Mucosa of descending colon (tissue), 3 donors: ENCODE data around the gene NARS2. TPM values are rescaled to one million over a fixed set of nuclear protein-coding genes. Genes with fewer than 3 reads are reported as not detected.

ENCODE experiments used
- ATAC-seq: fragments of 200-7000 bp; cut with Tn5 transposase; one replicate; pipeline ENCODE4 v1.9.1; 2020; ENCODE audit warnings: mild to moderate bottlenecking, moderate library complexity
- DNase-seq, 3 donors: peaks; one replicate each; pipeline ENCODE4 v3.0.0-alpha.2; 2020
- H3K36me3 ChIP-seq: fragments of 200-600 bp; one replicate; pipeline ENCODE4 v1.8.0; 2021; ENCODE audit warnings: low read depth, mild to moderate bottlenecking
- H3K4me1 ChIP-seq: fragments of 200-600 bp; one replicate; pipeline ENCODE4 v1.8.0; 2021; ENCODE audit warnings: low read depth, mild to moderate bottlenecking
- H3K4me3 ChIP-seq: fragments of 200-600 bp; one replicate; pipeline ENCODE4 v1.8.0; 2021; ENCODE audit warnings: mild to moderate bottlenecking
- H3K9me3 ChIP-seq: fragments of 200-600 bp; one replicate; pipeline ENCODE4 v1.8.0; 2021; ENCODE audit warnings: mild to moderate bottlenecking
- CTCF ChIP-seq: fragments of 200-600 bp; IDR thresholded peaks from one replicate; pipeline ENCODE4 v1.8.0; 2022; ENCODE audit warnings: antibody characterized with exemption, mild to moderate bottlenecking
- intact Hi-C, 2 donors: fragments of 100-400 bp; cut with DNase I in 1 of 2; cut with micrococcal nuclease in 1 of 2; formaldehyde crosslinking; loops; one replicate each; pipeline versions ENCODE4 v1.11.0 to v1.11.1; 2022; cut with DNase I, micrococcal nuclease
- total RNA-seq, 3 donors: library from RNA; stranded (reverse); fragmentation: NEBNext Ultra II Directional in 2 of 3; extraction: Animal tissue kit (Norgen Biotek cat#: 25700) in 2 of 3; gene quantifications; one replicate each; pipeline versions ENCODE4 v1.2.1 to v1.2.4, GENCODE V29; 2021 to 2023
- donor health status: DM: no; HTN: no; CAD: no; lungs with moderate emphysema.
- donor health status: DM: no; HTN: no; CAD: no.
- donor health status: DM: no; HTN: yes; CAD: no.

NARS2 gene
- total RNA-seq, 3 donors from 2014 or later = 13.1 to 14.0 (median 13.2) TPM

DNA sequence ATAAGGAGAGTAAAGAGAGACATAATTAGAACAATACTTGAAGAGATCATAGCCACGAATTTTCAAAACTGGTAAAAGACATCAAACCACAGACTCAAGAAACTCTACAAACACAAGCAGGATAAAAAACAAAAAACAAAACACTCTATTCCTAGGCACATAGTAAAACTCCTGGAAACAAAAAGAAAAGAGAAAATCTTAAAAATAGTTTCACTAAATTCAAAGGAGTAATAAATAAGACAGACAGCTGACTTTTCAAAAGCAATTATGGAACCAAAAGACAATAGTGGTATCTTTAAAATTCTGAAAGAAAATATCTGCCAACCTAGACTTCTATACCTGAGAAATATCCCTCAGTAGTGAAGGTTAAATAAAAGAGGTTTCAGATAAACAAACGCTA, 9.2 kb upstream of the NARS2 start:
- H3K36me3 ChIP-seq = no peaks in the 10 kb centered on the region
- intact Hi-C loops = no loop called here
- H3K4me3 ChIP-seq = no peak overlapping the region
- DNase-seq (no peak), ATAC-seq (no peak)
- H3K4me1 ChIP-seq = no peaks in the 10 kb centered on the region
- no peak for TF ChIP-seq CTCF
- H3K9me3 ChIP-seq = peaks cover 24% of the 10 kb centered on the region

DNA sequence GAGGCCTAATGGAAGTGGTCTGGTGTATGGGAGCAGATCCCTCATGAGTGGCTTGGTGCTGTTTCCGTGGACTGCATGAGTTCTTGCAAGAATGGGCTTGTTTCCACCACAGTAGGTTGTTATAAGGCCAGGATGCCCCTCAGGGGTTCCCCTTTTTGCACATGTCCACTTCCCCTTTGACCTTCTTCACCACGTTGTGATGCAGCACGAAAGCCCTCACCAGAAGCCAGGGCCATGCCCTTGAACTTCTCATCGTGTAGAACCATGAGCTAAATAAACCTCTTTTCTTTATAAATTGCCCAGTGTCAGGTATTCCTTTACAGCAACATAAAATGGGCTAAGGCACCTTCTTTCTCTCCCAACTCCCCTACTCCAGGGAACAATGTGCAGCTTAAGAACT, 2.8 kb upstream of the NARS2 start:
- Histone ChIP-seq H3K4me3 (no peak overlapping the region), H3K9me3 (peaks cover 4% of the 10 kb centered on the region), H3K36me3 (no peaks in the 10 kb centered on the region), H3K4me1 (peaks cover 15% of the 10 kb centered on the region)
- intact Hi-C loops = no loop called here
- no peak for TF ChIP-seq CTCF
- ATAC-seq (no peak), DNase-seq (no peak)

- peaks cover 15% of the 10 kb centered on the region for H3K4me1 ChIP-seq
- no peak overlapping the region for H3K4me3 ChIP-seq
- ATAC-seq (no peak), DNase-seq (no peak)
- intact Hi-C loops = no loop called here
- H3K36me3 ChIP-seq = no peaks in the 10 kb centered on the region
- TF ChIP-seq CTCF = no peak
- no peaks in the 10 kb centered on the region for H3K9me3 ChIP-seq
These were observed 2.0 kb upstream of the NARS2 start for GRCh38 chr11:78576549-78577097.

- ATAC-seq (no peak), DNase-seq (no peak)
- Histone ChIP-seq H3K9me3 (no peaks in the 10 kb centered on the region), H3K4me3 (peak overlapping the region; percentile 33), H3K4me1 (peaks cover 15% of the 10 kb centered on the region), H3K36me3 (no peaks in the 10 kb centered on the region)
- no peak for TF ChIP-seq CTCF
- intact Hi-C loops = no loop called here
These were observed 814 bp upstream of the NARS2 start for GRCh38 chr11:78575478-78575877.

DNA sequence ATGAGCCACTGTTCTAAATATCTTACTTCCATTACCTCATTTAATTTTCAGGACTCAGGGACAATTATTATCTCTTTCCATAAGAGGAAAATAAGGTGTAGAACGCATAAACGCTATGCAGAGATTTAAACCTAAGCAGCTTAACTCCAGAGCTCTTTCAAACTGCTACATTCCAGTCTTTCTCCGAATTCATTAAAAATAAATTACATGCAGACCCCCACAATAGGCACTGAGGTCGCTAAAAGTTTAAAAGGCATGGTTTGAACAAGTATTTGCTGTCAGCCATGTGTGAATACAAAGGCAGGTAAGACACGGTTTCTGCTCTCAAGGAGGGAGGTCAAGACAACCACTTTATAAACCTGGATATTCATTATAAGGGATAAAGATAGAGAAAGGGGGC, 983 bp downstream of the NARS2 start:
- H3K36me3 ChIP-seq = no peaks in the 10 kb centered on the region
- no peak for TF ChIP-seq CTCF
- peaks cover 15% of the 10 kb centered on the region for H3K4me1 ChIP-seq
- intact Hi-C loops = no loop called here
- ATAC-seq = no peak
- DNase-seq = no peak
- H3K4me3 ChIP-seq = no peak overlapping the region
- no peaks in the 10 kb centered on the region for H3K9me3 ChIP-seq

GRCh38 chr11:78573271-78573670, 1.4 kb downstream of the NARS2 start:
- Histone ChIP-seq H3K36me3 (no peaks in the 10 kb centered on the region), H3K4me3 (no peak overlapping the region), H3K9me3 (no peaks in the 10 kb centered on the region), H3K4me1 (peaks cover 15% of the 10 kb centered on the region)
- ATAC-seq (no peak), DNase-seq (no peak)
- TF ChIP-seq CTCF = no peak
- intact Hi-C loops = no loop called here
